A549 treated with DMSO at 1 μM for 4 hours (cell line): ENCODE results near the gene BEND7. TPM values are rescaled to one million over a fixed set of nuclear protein-coding genes. Genes with fewer than 3 reads are reported as not detected.

Experiments used
- total RNA-seq: library from RNA; stranded (reverse); fragments of 200-300 nt; extraction: Qiagen RNA extraction; gene quantifications from 5 replicates; pipeline ENCODE4 v1.2.3, GENCODE V29; 2022; ENCODE audit warnings: low read depth

Gene BEND7
- total RNA-seq = 11.7 to 14.5 TPM (median 13.2 TPM) in 5 replicates

GRCh38 chr10:13528875-13529713, at the start of gene BEND7:
TSS of gene BEND7 (minus strand) at chr10:13529014. CDS start at chr10:13528533, 481 bp downstream.

Other genes starting within 250 kb of the BEND7 start
- gene PHYH, start 228.9 kb downstream of the BEND7 start, total RNA-seq = 30.6 to 33.7 TPM (median 31.0 TPM) in 5 replicates
- gene SEPHS1, start 180.7 kb downstream of the BEND7 start, total RNA-seq = 68.8 to 74.8 TPM (median 71.0 TPM) in 5 replicates
- gene PRPF18, start 58.0 kb upstream of the BEND7 start, total RNA-seq = 19.3 to 23.8 TPM (median 21.5 TPM) in 5 replicates